HG03280 (cell line): Measurements from ENCODE around the gene THSD4.

Experiments
- ATAC-seq: cut with Tn5 transposase; IDR thresholded peaks from one replicate; pipeline ENCODE4 v1.9.1; 2021; ENCODE audit warnings: mild to moderate bottlenecking, moderate library complexity; ENCODE audit not compliant: unreplicated experiment

Gene THSD4

GRCh38 chr15:71288348-71288955, 173.2 kb downstream of the THSD4 start:
- ATAC-seq: no peak

GRCh38 chr15:71290002-71290401, 174.7 kb downstream of the THSD4 start:
- no peak for ATAC-seq

GRCh38 chr15:71290881-71291635, 175.8 kb downstream of the THSD4 start:
- ATAC-seq: no peak

GRCh38 chr15:71291723-71292122, 176.5 kb downstream of the THSD4 start:
- ATAC-seq: no peak

GRCh38 chr15:71293723-71294122, 178.5 kb downstream of the THSD4 start:
- ATAC-seq: no peak

- ATAC-seq: no peak
These were observed 179.1 kb downstream of the THSD4 start for GRCh38 chr15:71294251-71294910.

- no peak for ATAC-seq
These were observed 179.8 kb downstream of the THSD4 start for GRCh38 chr15:71294911-71295602.

GRCh38 chr15:71295603-71296314, 180.5 kb downstream of the THSD4 start:
- no peak for ATAC-seq

- no peak for ATAC-seq
These were observed 181.0 kb downstream of the THSD4 start for GRCh38 chr15:71296315-71296679.

- no peak for ATAC-seq
These were observed 186.8 kb downstream of the THSD4 start for GRCh38 chr15:71301958-71302621.

- ATAC-seq: no peak
These were observed 187.7 kb downstream of the THSD4 start for GRCh38 chr15:71302861-71303410.

GRCh38 chr15:71303977-71304376, 188.7 kb downstream of the THSD4 start:
- no peak for ATAC-seq

GRCh38 chr15:71304681-71305080, 189.4 kb downstream of the THSD4 start:
- no peak for ATAC-seq

- ATAC-seq: no peak
These were observed 191.3 kb downstream of the THSD4 start for GRCh38 chr15:71306538-71306937.

GRCh38 chr15:71312194-71312708, 197.0 kb downstream of the THSD4 start:
- ATAC-seq: no peak

GRCh38 chr15:71312731-71313460, 197.6 kb downstream of the THSD4 start:
- no peak for ATAC-seq

- ATAC-seq: no peak
These were observed 198.5 kb downstream of the THSD4 start for GRCh38 chr15:71313806-71314205.

GRCh38 chr15:71314956-71315537, 199.8 kb downstream of the THSD4 start:
- no peak for ATAC-seq

GRCh38 chr15:71316911-71317310, 201.6 kb downstream of the THSD4 start:
- ATAC-seq: no peak
